ENCODE results near the gene THEM4. TPM values are rescaled to one million over a fixed set of nuclear protein-coding genes. Genes with fewer than 3 reads are reported as not detected.

The THEM4 gene
- total RNA-seq, 1 experiment from 2014 or later, result 10.9 TPM

DNA sequence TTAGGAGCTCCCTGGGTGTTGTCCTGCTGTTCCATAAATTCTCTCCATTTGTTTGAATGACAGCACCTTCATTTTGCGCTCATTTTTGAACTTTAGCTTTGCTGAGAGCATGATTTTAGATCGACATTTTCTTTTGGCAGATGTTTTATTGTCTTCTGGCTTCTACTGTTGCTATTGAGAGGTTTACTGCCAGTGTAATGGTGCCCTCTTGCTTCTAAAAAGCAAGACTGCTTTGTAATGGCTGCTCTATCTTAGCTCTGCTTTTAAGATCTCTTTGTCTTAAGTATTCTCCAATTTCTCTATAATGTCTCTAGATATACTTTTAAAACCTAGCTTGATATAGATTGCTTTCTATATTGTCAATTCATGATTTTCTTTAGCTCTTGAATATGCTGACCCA lies 27.8 kb downstream of the THEM4 start:
- POLR2A ChIA-PET, result interaction anchor here (1.3 kb wide), 1 partner anchor 42 kb away, joined by 6 read pairs; the partner anchor contains the start of gene C2CD4D
- DNase-seq (ENCODE audit: low spot score) (no peak), ATAC-seq (no peak)
- Mint-ChIP-seq H3K27me3 (ENCODE audit: low read depth) (no peaks in the 10 kb centered on the region; the same call in 1 of the 2 replicates), H3K4me3 (no peak overlapping the region), H3K9me3 (peaks cover under 1% of the 10 kb centered on the region), H3K36me3 (peaks cover 8% of the 10 kb centered on the region), H3K4me1 (no peaks in the 10 kb centered on the region), H3K27ac (no peak overlapping the region)
- CTCF ChIA-PET, result interaction anchor here (0.7 to 1.6 kb wide), 18 partner anchors 10 to 147 kb away, joined by 3 to 10 read pairs (median 4); partner anchors contain the start of genes C2CD4D, MRPL9 and THEM5
- TF ChIP-seq, protein P1, sequence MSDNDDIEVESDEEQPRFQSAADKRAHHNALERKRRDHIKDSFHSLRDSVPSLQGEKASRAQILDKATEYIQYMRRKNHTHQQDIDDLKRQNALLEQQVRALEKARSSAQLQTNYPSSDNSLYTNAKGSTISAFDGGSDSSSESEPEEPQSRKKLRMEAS (CRISPR knock-in tag; IDR thresholded peaks at IDR 0.05), result no peak
- TF ChIP-seq, protein P2, sequence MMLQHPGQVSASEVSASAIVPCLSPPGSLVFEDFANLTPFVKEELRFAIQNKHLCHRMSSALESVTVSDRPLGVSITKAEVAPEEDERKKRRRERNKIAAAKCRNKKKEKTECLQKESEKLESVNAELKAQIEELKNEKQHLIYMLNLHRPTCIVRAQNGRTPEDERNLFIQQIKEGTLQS (CRISPR knock-in tag; conservative IDR thresholded peaks at IDR 0.05), result no peak
- TF ChIP-seq IRF2 (CRISPR knock-in tag; IDR thresholded peaks at IDR 0.05; ENCODE audit: borderline replicate concordance, low read depth) (no peak), MXD4 (CRISPR knock-in tag; IDR thresholded peaks at IDR 0.05; ENCODE audit: borderline replicate concordance) (no peak), SMAD4 (CRISPR knock-in tag; IDR thresholded peaks at IDR 0.05) (no peak), FOXP1 (CRISPR knock-in tag; IDR thresholded peaks at IDR 0.05; ENCODE audit: borderline replicate concordance) (no peak), SOX15 (CRISPR knock-in tag; IDR thresholded peaks at IDR 0.05) (no peak), NFE2L1 (CRISPR knock-in tag; IDR thresholded peaks at IDR 0.05) (no peak), PRRX2 (CRISPR knock-in tag; IDR thresholded peaks at IDR 0.05) (no peak), GTF2I (CRISPR knock-in tag; conservative IDR thresholded peaks at IDR 0.05) (no peak), SP1 (CRISPR knock-in tag; conservative IDR thresholded peaks at IDR 0.05) (no peak)
- TF ChIP-seq, protein P3, sequence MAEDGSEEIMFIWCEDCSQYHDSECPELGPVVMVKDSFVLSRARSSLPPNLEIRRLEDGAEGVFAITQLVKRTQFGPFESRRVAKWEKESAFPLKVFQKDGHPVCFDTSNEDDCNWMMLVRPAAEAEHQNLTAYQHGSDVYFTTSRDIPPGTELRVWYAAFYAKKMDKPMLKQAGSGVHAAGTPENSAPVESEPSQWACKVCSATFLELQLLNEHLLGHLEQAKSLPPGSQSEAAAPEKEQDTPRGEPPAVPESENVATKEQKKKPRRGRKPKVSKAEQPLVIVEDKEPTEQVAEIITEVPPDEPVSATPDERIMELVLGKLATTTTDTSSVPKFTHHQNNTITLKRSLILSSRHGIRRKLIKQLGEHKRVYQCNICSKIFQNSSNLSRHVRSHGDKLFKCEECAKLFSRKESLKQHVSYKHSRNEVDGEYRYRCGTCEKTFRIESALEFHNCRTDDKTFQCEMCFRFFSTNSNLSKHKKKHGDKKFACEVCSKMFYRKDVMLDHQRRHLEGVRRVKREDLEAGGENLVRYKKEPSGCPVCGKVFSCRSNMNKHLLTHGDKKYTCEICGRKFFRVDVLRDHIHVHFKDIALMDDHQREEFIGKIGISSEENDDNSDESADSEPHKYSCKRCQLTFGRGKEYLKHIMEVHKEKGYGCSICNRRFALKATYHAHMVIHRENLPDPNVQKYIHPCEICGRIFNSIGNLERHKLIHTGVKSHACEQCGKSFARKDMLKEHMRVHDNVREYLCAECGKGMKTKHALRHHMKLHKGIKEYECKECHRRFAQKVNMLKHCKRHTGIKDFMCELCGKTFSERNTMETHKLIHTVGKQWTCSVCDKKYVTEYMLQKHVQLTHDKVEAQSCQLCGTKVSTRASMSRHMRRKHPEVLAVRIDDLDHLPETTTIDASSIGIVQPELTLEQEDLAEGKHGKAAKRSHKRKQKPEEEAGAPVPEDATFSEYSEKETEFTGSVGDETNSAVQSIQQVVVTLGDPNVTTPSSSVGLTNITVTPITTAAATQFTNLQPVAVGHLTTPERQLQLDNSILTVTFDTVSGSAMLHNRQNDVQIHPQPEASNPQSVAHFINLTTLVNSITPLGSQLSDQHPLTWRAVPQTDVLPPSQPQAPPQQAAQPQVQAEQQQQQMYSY (CRISPR knock-in tag; IDR thresholded peaks at IDR 0.05), result no peak
- TF ChIP-seq, protein P4, sequence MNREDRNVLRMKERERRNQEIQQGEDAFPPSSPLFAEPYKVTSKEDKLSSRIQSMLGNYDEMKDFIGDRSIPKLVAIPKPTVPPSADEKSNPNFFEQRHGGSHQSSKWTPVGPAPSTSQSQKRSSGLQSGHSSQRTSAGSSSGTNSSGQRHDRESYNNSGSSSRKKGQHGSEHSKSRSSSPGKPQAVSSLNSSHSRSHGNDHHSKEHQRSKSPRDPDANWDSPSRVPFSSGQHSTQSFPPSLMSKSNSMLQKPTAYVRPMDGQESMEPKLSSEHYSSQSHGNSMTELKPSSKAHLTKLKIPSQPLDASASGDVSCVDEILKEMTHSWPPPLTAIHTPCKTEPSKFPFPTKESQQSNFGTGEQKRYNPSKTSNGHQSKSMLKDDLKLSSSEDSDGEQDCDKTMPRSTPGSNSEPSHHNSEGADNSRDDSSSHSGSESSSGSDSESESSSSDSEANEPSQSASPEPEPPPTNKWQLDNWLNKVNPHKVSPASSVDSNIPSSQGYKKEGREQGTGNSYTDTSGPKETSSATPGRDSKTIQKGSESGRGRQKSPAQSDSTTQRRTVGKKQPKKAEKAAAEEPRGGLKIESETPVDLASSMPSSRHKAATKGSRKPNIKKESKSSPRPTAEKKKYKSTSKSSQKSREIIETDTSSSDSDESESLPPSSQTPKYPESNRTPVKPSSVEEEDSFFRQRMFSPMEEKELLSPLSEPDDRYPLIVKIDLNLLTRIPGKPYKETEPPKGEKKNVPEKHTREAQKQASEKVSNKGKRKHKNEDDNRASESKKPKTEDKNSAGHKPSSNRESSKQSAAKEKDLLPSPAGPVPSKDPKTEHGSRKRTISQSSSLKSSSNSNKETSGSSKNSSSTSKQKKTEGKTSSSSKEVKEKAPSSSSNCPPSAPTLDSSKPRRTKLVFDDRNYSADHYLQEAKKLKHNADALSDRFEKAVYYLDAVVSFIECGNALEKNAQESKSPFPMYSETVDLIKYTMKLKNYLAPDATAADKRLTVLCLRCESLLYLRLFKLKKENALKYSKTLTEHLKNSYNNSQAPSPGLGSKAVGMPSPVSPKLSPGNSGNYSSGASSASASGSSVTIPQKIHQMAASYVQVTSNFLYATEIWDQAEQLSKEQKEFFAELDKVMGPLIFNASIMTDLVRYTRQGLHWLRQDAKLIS (CRISPR knock-in tag; IDR thresholded peaks at IDR 0.05; ENCODE audit: borderline replicate concordance), result no peak
- TF ChIP-seq, protein P5, sequence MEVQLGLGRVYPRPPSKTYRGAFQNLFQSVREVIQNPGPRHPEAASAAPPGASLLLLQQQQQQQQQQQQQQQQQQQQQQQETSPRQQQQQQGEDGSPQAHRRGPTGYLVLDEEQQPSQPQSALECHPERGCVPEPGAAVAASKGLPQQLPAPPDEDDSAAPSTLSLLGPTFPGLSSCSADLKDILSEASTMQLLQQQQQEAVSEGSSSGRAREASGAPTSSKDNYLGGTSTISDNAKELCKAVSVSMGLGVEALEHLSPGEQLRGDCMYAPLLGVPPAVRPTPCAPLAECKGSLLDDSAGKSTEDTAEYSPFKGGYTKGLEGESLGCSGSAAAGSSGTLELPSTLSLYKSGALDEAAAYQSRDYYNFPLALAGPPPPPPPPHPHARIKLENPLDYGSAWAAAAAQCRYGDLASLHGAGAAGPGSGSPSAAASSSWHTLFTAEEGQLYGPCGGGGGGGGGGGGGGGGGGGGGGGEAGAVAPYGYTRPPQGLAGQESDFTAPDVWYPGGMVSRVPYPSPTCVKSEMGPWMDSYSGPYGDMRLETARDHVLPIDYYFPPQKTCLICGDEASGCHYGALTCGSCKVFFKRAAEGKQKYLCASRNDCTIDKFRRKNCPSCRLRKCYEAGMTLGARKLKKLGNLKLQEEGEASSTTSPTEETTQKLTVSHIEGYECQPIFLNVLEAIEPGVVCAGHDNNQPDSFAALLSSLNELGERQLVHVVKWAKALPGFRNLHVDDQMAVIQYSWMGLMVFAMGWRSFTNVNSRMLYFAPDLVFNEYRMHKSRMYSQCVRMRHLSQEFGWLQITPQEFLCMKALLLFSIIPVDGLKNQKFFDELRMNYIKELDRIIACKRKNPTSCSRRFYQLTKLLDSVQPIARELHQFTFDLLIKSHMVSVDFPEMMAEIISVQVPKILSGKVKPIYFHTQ (CRISPR knock-in tag; IDR thresholded peaks at IDR 0.05), result no peak

Data from WTC11 (cell line).